Measurements from ENCODE around the gene NCAM1.

Gene NCAM1

GRCh38 chr11:113193946-113194345 is 232.7 kb downstream of the NCAM1 start:
- DNase-seq (ENCODE audit: low read depth) = peak; percentile 33
- no peak overlapping the region for H3K4me3 ChIP-seq (ENCODE audit: low read length)
- TF ChIP-seq CTCF (conservative IDR thresholded peaks at IDR 0.05; ENCODE audit: low read length) = no peak

GRCh38 chr11:113195728-113196127 is 234.5 kb downstream of the NCAM1 start:
- no peak overlapping the region for H3K4me3 ChIP-seq (ENCODE audit: low read length)
- no peak for DNase-seq (ENCODE audit: low read depth)
- no peak for TF ChIP-seq CTCF (conservative IDR thresholded peaks at IDR 0.05; ENCODE audit: low read length)

- no peak overlapping the region for H3K4me3 ChIP-seq (ENCODE audit: low read length)
- no peak for TF ChIP-seq CTCF (conservative IDR thresholded peaks at IDR 0.05; ENCODE audit: low read length)
- DNase-seq (ENCODE audit: low read depth) = peak; percentile 22
Observed at GRCh38 chr11:113197446-113197845, 236.2 kb downstream of the NCAM1 start.

- no peak for DNase-seq (ENCODE audit: low read depth)
- TF ChIP-seq CTCF (conservative IDR thresholded peaks at IDR 0.05; ENCODE audit: low read length) = no peak
- no peak overlapping the region for H3K4me3 ChIP-seq (ENCODE audit: low read length)
Observed at GRCh38 chr11:113198972-113199661, 237.9 kb downstream of the NCAM1 start.

- no peak for TF ChIP-seq CTCF (conservative IDR thresholded peaks at IDR 0.05; ENCODE audit: low read length)
- no peak for DNase-seq (ENCODE audit: low read depth)
Observed at GRCh38 chr11:113199866-113200265, 238.6 kb downstream of the NCAM1 start.

GRCh38 chr11:113201054-113201818 is 240.0 kb downstream of the NCAM1 start:
- DNase-seq (ENCODE audit: low read depth) = no peak
- TF ChIP-seq CTCF (conservative IDR thresholded peaks at IDR 0.05; ENCODE audit: low read length) = no peak
- H3K4me3 ChIP-seq (ENCODE audit: low read length) = no peak overlapping the region

More at GRCh38 chr11:113199866-113200265, 238.6 kb downstream of the NCAM1 start:
- H3K4me3 ChIP-seq (ENCODE audit: low read length) = no peak overlapping the region

- no peak for TF ChIP-seq CTCF (conservative IDR thresholded peaks at IDR 0.05; ENCODE audit: low read length)
- no peak for DNase-seq (ENCODE audit: low read depth)
- H3K4me3 ChIP-seq (ENCODE audit: low read length) = no peak overlapping the region
Observed at GRCh38 chr11:113202431-113202830, 241.2 kb downstream of the NCAM1 start.
